ENCODE results near the gene GALNT17.

GALNT17 gene

DNA sequence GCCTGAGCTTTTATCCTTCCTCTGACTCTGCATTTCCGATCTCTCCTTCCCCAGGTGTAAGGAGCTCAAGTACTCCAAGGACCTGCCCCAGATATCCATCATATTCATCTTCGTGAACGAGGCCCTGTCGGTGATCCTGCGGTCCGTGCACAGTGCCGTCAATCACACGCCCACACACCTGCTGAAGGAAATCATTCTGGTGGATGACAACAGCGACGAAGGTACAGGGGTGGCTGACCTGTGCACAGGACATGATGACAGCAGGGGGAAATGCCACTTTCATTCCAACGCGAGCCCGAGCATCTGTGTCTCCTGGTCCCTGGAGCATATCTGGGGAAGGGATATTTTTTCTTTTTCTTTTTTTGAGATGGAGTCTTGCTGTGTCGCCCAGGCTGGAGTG, 256.2 kb downstream of the GALNT17 start:
- H4K20me1 ChIP-seq (ENCODE audit: insufficient read depth, low read length) = no peaks in the 10 kb centered on the region
- ATAC-seq (ENCODE audit: insufficient read depth, low read depth) = no peak
- H3K4me3 ChIP-seq (ENCODE audit: low read depth in 1 of 2, low read length in 2 of 2) = no peak overlapping the region
- H3K4me1 ChIP-seq (ENCODE audit: insufficient read depth, low read length) = no peaks in the 10 kb centered on the region
- H3K27ac ChIP-seq (ENCODE audit: low read length) = no peak overlapping the region
- no peak overlapping the region for H2AFZ ChIP-seq (ENCODE audit: low read depth, low read length)
- no peak for TF ChIP-seq EZH2 (IDR thresholded peaks at IDR 0.05; ENCODE audit: borderline replicate concordance, low read depth, low read length, severe bottlenecking)
- TF ChIP-seq, protein P1, sequence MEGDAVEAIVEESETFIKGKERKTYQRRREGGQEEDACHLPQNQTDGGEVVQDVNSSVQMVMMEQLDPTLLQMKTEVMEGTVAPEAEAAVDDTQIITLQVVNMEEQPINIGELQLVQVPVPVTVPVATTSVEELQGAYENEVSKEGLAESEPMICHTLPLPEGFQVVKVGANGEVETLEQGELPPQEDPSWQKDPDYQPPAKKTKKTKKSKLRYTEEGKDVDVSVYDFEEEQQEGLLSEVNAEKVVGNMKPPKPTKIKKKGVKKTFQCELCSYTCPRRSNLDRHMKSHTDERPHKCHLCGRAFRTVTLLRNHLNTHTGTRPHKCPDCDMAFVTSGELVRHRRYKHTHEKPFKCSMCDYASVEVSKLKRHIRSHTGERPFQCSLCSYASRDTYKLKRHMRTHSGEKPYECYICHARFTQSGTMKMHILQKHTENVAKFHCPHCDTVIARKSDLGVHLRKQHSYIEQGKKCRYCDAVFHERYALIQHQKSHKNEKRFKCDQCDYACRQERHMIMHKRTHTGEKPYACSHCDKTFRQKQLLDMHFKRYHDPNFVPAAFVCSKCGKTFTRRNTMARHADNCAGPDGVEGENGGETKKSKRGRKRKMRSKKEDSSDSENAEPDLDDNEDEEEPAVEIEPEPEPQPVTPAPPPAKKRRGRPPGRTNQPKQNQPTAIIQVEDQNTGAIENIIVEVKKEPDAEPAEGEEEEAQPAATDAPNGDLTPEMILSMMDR (IDR thresholded peaks at IDR 0.05; ENCODE audit: borderline replicate concordance, extremely low read depth, low read length, poor library complexity, severe bottlenecking) = no peak
- H3K79me2 ChIP-seq (ENCODE audit: insufficient read depth, low read length) = no peaks in the 10 kb centered on the region
- no peak overlapping the region for H3K9ac ChIP-seq (ENCODE audit: low read depth, low read length)
- H3K4me2 ChIP-seq (ENCODE audit: insufficient read depth, low read length) = no peak overlapping the region
- H3K27me3 ChIP-seq (ENCODE audit: insufficient read depth, low read length, poor library complexity) = no peaks in the 10 kb centered on the region
- H3K9me3 ChIP-seq (ENCODE audit: insufficient read depth, low read length, severe bottlenecking) = no peaks in the 10 kb centered on the region
- DNase-seq = no peak
- no peaks in the 10 kb centered on the region for H3K36me3 ChIP-seq (ENCODE audit: insufficient read depth, low read length)

DNA sequence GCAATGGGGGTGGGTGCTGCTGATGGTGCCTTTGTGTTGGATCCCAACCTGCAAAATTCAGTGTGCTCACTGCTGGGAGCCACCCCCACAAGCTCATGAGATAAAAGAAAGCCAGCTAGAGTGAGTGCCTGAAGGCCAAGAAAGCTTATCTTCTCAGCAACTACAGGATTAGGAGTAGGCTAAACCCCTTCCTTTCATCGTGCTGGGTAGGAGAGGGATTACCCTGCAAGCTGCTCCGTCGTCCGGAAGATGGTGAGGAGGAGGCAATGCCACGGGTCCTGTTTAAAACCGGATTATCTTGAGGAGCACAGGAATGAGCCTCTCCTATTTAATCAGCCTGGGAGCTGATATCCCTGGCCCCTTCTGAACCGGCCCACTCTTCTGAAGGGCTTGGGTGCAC, 258.0 kb downstream of the GALNT17 start:
- no peaks in the 10 kb centered on the region for H3K9me3 ChIP-seq (ENCODE audit: insufficient read depth, low read length, severe bottlenecking)
- no peaks in the 10 kb centered on the region for H3K4me1 ChIP-seq (ENCODE audit: insufficient read depth, low read length)
- ATAC-seq (ENCODE audit: insufficient read depth, low read depth) = no peak
- no peak overlapping the region for H3K9ac ChIP-seq (ENCODE audit: low read depth, low read length)
- H3K36me3 ChIP-seq (ENCODE audit: insufficient read depth, low read length) = no peaks in the 10 kb centered on the region
- DNase-seq = no peak
- no peak overlapping the region for H3K4me3 ChIP-seq (ENCODE audit: low read depth in 1 of 2, low read length in 2 of 2)
- TF ChIP-seq EZH2 (IDR thresholded peaks at IDR 0.05; ENCODE audit: borderline replicate concordance, low read depth, low read length, severe bottlenecking) = no peak
- TF ChIP-seq, protein P1 (IDR thresholded peaks at IDR 0.05; ENCODE audit: borderline replicate concordance, extremely low read depth, low read length, poor library complexity, severe bottlenecking) = no peak
- H4K20me1 ChIP-seq (ENCODE audit: insufficient read depth, low read length) = no peaks in the 10 kb centered on the region
- H3K27me3 ChIP-seq (ENCODE audit: insufficient read depth, low read length, poor library complexity) = no peaks in the 10 kb centered on the region
- H3K27ac ChIP-seq (ENCODE audit: low read length) = no peak overlapping the region
- no peak overlapping the region for H2AFZ ChIP-seq (ENCODE audit: low read depth, low read length)
- H3K4me2 ChIP-seq (ENCODE audit: insufficient read depth, low read length) = no peak overlapping the region
- no peaks in the 10 kb centered on the region for H3K79me2 ChIP-seq (ENCODE audit: insufficient read depth, low read length)

DNA sequence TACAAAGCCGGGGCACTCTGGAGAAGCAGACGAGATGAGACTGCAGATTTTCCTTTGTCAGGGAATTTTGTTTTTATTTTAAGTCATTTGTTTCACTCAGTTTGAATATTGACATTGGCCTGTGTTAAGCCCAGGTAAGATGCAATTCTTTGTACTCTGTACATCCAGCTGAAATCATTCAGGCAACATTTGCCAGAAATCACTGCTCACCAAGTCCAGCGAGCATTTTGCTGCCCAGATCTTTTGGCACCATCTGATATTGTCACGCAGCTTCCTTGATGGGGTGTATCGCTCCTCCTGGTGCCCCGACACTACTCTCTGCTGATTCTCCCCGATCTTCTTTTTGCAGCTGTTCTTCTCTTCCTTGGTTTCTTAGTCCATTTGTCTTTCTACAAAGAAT, 261.7 kb downstream of the GALNT17 start:
- no peaks in the 10 kb centered on the region for H4K20me1 ChIP-seq (ENCODE audit: insufficient read depth, low read length)
- ATAC-seq (ENCODE audit: insufficient read depth, low read depth) = no peak
- no peak overlapping the region for H3K4me3 ChIP-seq (ENCODE audit: low read depth in 1 of 2, low read length in 2 of 2)
- H3K9me3 ChIP-seq (ENCODE audit: insufficient read depth, low read length, severe bottlenecking) = no peaks in the 10 kb centered on the region
- H3K79me2 ChIP-seq (ENCODE audit: insufficient read depth, low read length) = no peaks in the 10 kb centered on the region
- no peak overlapping the region for H3K9ac ChIP-seq (ENCODE audit: low read depth, low read length)
- no peaks in the 10 kb centered on the region for H3K36me3 ChIP-seq (ENCODE audit: insufficient read depth, low read length)
- no peak overlapping the region for H3K27ac ChIP-seq (ENCODE audit: low read length)
- H3K27me3 ChIP-seq (ENCODE audit: insufficient read depth, low read length, poor library complexity) = no peaks in the 10 kb centered on the region
- no peaks in the 10 kb centered on the region for H3K4me1 ChIP-seq (ENCODE audit: insufficient read depth, low read length)
- TF ChIP-seq EZH2 (IDR thresholded peaks at IDR 0.05; ENCODE audit: borderline replicate concordance, low read depth, low read length, severe bottlenecking) = no peak
- TF ChIP-seq, protein P1 (IDR thresholded peaks at IDR 0.05; ENCODE audit: borderline replicate concordance, extremely low read depth, low read length, poor library complexity, severe bottlenecking) = no peak
- H3K4me2 ChIP-seq (ENCODE audit: insufficient read depth, low read length) = no peak overlapping the region
- H2AFZ ChIP-seq (ENCODE audit: low read depth, low read length) = no peak overlapping the region
- no peak for DNase-seq

DNA sequence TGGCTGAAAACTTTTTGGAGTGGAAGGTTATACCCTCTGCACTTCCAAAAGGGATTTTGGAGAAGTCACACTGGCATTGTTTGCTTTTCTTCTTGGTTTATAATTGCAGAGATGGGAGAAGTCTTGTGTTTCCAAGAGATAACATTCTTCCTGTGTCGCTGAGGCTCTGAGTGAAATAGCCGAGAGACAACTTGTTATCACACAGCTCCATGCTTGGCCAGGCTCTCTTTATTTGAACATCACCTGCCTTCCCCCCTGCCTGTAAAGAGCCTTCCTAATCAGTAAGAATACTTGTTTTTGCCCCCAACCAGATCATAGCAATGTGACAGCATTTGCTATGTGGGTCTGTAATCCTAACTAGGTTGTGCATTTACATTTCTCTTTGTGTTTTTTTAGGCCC, 270.7 kb downstream of the GALNT17 start:
- no peak overlapping the region for H3K27ac ChIP-seq (ENCODE audit: low read length)
- H3K9ac ChIP-seq (ENCODE audit: low read depth, low read length) = no peak overlapping the region
- no peak for ATAC-seq (ENCODE audit: insufficient read depth, low read depth)
- H3K36me3 ChIP-seq (ENCODE audit: insufficient read depth, low read length) = no peaks in the 10 kb centered on the region
- no peaks in the 10 kb centered on the region for H4K20me1 ChIP-seq (ENCODE audit: insufficient read depth, low read length)
- H3K4me1 ChIP-seq (ENCODE audit: insufficient read depth, low read length) = no peaks in the 10 kb centered on the region
- H3K27me3 ChIP-seq (ENCODE audit: insufficient read depth, low read length, poor library complexity) = no peaks in the 10 kb centered on the region
- H3K4me2 ChIP-seq (ENCODE audit: insufficient read depth, low read length) = no peak overlapping the region
- H3K4me3 ChIP-seq (ENCODE audit: low read depth in 1 of 2, low read length in 2 of 2) = no peak overlapping the region
- H3K79me2 ChIP-seq (ENCODE audit: insufficient read depth, low read length) = no peaks in the 10 kb centered on the region
- no peak overlapping the region for H2AFZ ChIP-seq (ENCODE audit: low read depth, low read length)
- TF ChIP-seq EZH2 (IDR thresholded peaks at IDR 0.05; ENCODE audit: borderline replicate concordance, low read depth, low read length, severe bottlenecking) = no peak
- H3K9me3 ChIP-seq (ENCODE audit: insufficient read depth, low read length, severe bottlenecking) = no peaks in the 10 kb centered on the region
- DNase-seq = no peak

Measured in DND-41 (cell line).